Spinal cord (tissue), 10 donors: Measurements from ENCODE around the gene PEX7. TPM values are rescaled to one million over a fixed set of nuclear protein-coding genes. Genes with fewer than 3 reads are reported as not detected.
A peak's percentile ranks its signal among the peaks of the same experiment; 100 is the strongest.

Experiments
- DNase-seq, 6 donors: peaks; one replicate each; pipeline versions ENCODE4 v3.0.0 to v3.0.0-alpha.2; 2013 to 2015; ENCODE audit warnings: low spot score in 6 of 6, low read depth in 4 of 6
- H3K27ac ChIP-seq: one replicate; pipeline ENCODE4 v1.5.1; 2013; ENCODE audit warnings: low read depth, low read length, control low read depth
- H3K27me3 ChIP-seq: one replicate; pipeline ENCODE4 v1.6.1; 2013; ENCODE audit warnings: low read length; ENCODE audit not compliant: control insufficient read depth, insufficient read depth
- H3K36me3 ChIP-seq: one replicate; pipeline ENCODE4 v1.6.1; 2013; ENCODE audit warnings: low read length; ENCODE audit not compliant: control insufficient read depth, insufficient read depth
- H3K4me1 ChIP-seq: one replicate; pipeline ENCODE4 v1.6.1; 2013; ENCODE audit warnings: low read length; ENCODE audit not compliant: control insufficient read depth, insufficient read depth
- H3K4me3 ChIP-seq: one replicate; pipeline ENCODE4 v1.5.1; 2013; ENCODE audit warnings: low read depth, low read length, control low read depth
- H3K9me3 ChIP-seq: one replicate; pipeline ENCODE4 v1.6.1; 2013; ENCODE audit warnings: low read length; ENCODE audit not compliant: control insufficient read depth, insufficient read depth
- WGBS: methylation state at CpG from one replicate; pipeline ENCODE4 v1.1.5; 2013; ENCODE audit warnings: missing lambda C conversion rate; ENCODE audit not compliant: insufficient coverage; 5-methylcytosine and 5-hydroxymethylcytosine counted together
- polyA plus RNA-seq, 2 donors: library from polyadenylated mRNA; unstranded; fragments of 120-200 nt; gene quantifications; one replicate each; pipeline ENCODE4 v1.2.1, GENCODE V29; 2013; ENCODE audit not compliant: insufficient read length in 2 of 2
- total RNA-seq, 2 donors: library from RNA; depleted of rRNA in 1 of 2; stranded (reverse); fragments of 120-200 nt in 1 of 2; fragments of >200 nt in 1 of 2; gene quantifications; one replicate each; pipeline versions ENCODE4 v1.2.3 to v1.2.4, GENCODE V29; 2013 to 2014
- donor health status: healthy.

The PEX7 gene
- total and polyA plus RNA-seq, 4 donors, result 8.3 to 10.4 (median 8.8) TPM

DNA sequence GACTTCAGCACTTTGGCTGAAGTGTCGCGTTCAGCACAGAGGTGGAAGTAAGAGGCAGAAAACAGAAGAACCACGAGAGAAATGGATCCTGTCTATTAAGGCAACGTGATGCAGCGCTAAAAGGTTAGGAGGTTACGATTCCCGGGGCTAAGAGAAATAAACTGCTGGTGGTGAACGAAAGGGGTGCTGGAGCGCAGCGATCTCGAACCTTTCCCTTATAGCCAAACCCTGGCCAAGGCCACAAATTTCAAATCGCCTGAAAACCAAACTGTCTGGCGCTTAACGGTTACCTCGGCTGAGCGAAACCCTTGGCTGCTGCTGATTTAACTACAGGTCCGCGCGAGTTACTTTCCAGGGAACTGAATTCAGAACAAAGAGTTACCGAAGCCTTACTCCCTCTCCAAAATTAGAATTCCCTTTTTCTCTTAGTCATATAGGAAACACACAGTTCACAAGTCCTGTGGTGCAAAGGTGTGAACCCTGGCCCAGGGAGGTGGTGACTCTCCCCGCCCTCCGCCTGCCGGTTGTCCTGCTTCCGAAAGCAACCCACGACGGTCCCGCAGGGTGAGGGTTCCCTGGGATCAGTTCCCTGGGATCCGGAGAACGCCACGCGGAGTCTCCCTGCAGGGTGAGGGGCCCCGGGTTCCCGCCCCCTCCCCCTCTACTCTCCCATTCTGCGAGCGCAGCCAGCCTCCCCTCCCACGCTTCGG is 98.4 kb downstream of the PEX7 start:
- DNase-seq, result peak in 2 of 6 donors; percentile 36 to 55
- Histone ChIP-seq H3K4me1 (peaks cover 33% of the 10 kb centered on the region), H3K4me3 (peak overlapping the region; percentile 37), H3K9me3 (no peaks in the 10 kb centered on the region), H3K27me3 (peaks cover 64% of the 10 kb centered on the region), H3K27ac (no peak overlapping the region), H3K36me3 (no peaks in the 10 kb centered on the region)
- 1% methylated on average over 37 of the region's 37 CpGs for WGBS

DNA sequence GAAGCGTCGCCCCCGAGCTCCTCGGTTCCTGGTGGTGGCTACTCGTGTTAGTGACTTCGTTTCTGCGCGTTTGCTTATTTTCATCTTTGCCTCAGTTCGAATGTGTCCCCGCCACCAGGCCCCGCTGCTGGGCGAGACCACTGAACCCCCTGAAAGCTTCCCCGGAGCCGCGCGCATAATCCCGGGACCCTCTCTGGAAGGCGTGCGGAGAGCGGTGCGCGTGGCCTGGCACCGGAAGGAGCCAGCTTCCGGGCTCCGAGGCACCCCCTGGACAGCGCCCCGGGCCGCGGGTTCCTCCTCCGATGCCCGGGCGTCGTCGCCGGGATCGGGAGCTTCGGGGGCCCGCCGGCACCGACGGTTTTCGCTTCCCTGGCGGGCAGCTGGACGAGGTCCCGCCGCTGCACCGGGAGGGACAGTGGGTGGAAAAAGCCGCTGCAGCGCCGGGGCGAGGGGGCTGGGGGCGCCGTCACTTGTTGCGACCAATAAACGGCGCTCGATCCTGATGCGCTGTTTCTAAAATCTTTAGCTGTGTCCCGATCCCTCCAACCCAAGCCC is 99.1 kb downstream of the PEX7 start:
- H3K27ac ChIP-seq, result no peak overlapping the region
- peak overlapping the region; percentile 37 for H3K4me3 ChIP-seq
- WGBS, result under 1% methylated on average over 58 of the region's 59 CpGs
- DNase-seq, result peak in 2 of 6 donors; percentile 49 to 56
- peaks cover 64% of the 10 kb centered on the region for H3K27me3 ChIP-seq
- peaks cover 33% of the 10 kb centered on the region for H3K4me1 ChIP-seq
- H3K9me3 ChIP-seq, result no peaks in the 10 kb centered on the region
- no peaks in the 10 kb centered on the region for H3K36me3 ChIP-seq

DNA sequence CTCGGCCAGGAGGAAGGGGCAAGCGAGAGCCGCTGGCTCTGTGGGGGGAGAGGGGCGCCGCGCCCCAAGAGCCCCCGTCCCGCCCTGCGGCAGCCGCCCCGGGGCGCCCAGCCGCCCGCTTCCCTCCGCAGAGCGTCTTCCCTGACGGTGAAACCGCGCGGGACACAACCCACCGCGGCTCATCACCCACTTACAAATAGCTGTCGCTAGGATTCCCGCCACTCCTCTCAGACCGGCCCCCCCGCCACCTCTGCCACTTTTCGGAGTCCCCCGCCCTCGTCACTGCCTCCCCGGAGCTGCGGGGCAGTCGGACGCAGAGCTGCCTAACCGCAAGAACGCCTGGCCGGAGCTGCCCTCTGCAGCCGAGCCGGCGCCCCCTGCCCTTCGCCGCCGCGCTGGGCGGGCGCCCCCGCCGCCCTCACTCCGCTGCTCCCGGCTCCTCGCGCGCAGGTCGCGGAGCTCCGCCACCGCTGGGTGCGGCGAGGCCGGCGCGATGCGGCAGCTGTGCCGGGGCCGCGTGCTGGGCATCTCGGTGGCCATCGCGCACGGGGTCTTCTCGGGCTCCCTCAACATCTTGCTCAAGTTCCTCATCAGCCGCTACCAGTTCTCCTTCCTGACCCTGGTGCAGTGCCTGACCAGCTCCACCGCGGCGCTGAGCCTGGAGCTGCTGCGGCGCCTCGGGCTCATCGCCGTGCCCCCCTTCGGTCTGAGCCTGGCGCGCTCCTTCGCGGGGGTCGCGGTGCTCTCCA is 99.7 kb downstream of the PEX7 start, which contains the start of gene SLC35D3:
TSS of gene SLC35D3 (plus strand) at position 366 of the 749 bp plus-strand sequence. CDS start at position 494, 128 bp downstream.
- Histone ChIP-seq H3K9me3 (no peaks in the 10 kb centered on the region), H3K27me3 (peaks cover 63% of the 10 kb centered on the region), H3K36me3 (no peaks in the 10 kb centered on the region), H3K4me3 (peak within 1 kb of the TSS; percentile 37), H3K4me1 (peaks cover 33% of the 10 kb centered on the region), H3K27ac (no peak within 1 kb of the TSS)
- peak in 2 of 6 donors; percentile 42 to 44 for DNase-seq
- WGBS, result under 1% methylated on average over 86 of the region's 86 CpGs

DNA sequence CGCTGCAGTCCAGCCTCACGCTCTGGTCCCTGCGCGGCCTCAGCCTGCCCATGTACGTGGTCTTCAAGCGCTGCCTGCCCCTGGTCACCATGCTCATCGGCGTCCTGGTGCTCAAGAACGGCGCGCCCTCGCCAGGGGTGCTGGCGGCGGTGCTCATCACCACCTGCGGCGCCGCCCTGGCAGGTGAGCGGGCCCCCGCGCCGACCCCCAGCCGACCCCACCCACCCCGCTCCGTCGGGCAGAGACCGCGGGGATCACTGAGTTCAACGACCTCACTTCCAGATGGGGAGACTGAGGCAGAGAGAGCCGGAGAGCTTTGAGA is 100.3 kb downstream of the PEX7 start:
- H3K9me3 ChIP-seq, result no peaks in the 10 kb centered on the region
- no peak overlapping the region for H3K27ac ChIP-seq
- no peak for DNase-seq
- no peaks in the 10 kb centered on the region for H3K36me3 ChIP-seq
- H3K27me3 ChIP-seq, result peaks cover 62% of the 10 kb centered on the region
- H3K4me3 ChIP-seq, result peak overlapping the region; percentile 9
- H3K4me1 ChIP-seq, result peaks cover 33% of the 10 kb centered on the region
- WGBS, result under 1% methylated on average over 18 of the region's 29 CpGs

DNA sequence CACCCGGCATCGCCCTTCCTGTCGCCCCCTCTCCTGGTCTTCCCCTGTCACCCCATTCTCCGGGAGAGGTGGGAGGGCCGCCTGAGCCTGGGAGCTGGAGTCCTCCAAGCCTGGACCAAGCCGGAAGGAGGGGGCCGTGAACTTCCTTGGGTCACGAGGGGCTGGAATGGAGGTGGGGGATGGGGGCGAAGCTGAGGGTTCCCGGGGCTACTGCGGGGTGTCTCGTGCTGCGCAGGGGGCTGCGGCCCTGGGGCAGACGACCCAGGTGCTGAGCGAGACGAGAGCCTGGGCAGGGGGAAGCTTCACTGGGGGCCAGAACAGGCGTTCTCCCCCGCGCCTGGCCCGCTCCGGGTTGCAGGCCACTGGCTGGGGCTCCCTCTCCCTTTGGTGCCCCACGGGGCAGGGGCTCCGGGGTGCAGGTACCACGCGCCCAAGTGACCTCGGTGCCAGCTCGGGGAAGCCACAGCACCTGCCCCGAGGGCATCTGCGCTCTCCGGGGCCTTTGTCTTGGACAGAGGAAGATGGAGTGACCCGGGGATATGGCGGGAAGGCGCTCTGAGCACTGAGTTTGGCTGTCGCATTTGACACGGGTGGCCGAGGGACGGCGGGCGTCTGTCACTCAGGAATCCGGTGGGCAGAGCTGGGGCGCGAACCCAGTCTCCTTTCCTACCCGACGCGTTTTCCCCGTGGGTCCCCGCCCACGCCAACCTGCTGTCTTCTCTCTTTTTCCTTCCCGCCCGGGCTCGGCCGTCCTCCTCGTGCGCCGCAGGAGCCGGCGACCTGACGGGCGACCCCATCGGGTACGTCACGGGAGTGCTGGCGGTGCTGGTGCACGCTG is 100.9 kb downstream of the PEX7 start:
- WGBS, result 7% methylated on average over 61 of the region's 65 CpGs
- Histone ChIP-seq H3K4me1 (peaks cover 33% of the 10 kb centered on the region), H3K9me3 (no peaks in the 10 kb centered on the region), H3K27me3 (peaks cover 60% of the 10 kb centered on the region), H3K27ac (no peak overlapping the region), H3K4me3 (no peak overlapping the region), H3K36me3 (no peaks in the 10 kb centered on the region)
- peak in 2 of 6 donors; percentile 4 to 14 for DNase-seq

DNA sequence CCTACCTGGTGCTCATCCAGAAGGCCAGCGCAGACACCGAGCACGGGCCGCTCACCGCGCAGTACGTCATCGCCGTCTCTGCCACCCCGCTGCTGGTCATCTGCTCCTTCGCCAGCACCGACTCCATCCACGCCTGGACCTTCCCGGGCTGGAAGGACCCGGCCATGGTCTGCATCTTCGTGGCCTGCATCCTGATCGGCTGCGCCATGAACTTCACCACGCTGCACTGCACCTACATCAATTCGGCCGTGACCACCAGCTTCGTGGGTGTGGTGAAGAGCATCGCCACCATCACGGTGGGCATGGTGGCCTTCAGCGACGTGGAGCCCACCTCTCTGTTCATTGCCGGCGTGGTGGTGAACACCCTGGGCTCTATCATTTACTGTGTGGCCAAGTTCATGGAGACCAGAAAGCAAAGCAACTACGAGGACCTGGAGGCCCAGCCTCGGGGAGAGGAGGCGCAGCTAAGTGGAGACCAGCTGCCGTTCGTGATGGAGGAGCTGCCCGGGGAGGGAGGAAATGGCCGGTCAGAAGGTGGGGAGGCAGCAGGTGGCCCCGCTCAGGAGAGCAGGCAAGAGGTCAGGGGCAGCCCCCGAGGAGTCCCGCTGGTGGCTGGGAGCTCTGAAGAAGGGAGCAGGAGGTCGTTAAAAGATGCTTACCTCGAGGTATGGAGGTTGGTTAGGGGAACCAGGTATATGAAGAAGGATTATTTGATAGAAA is 101.7 kb downstream of the PEX7 start:
- 75% methylated on average over 38 of the region's 40 CpGs for WGBS
- no peaks in the 10 kb centered on the region for H3K36me3 ChIP-seq
- H3K4me3 ChIP-seq, result no peak overlapping the region
- H3K9me3 ChIP-seq, result no peaks in the 10 kb centered on the region
- H3K27me3 ChIP-seq, result peaks cover 53% of the 10 kb centered on the region
- no peak overlapping the region for H3K27ac ChIP-seq
- H3K4me1 ChIP-seq, result peaks cover 33% of the 10 kb centered on the region
- DNase-seq, result no peak

DNA sequence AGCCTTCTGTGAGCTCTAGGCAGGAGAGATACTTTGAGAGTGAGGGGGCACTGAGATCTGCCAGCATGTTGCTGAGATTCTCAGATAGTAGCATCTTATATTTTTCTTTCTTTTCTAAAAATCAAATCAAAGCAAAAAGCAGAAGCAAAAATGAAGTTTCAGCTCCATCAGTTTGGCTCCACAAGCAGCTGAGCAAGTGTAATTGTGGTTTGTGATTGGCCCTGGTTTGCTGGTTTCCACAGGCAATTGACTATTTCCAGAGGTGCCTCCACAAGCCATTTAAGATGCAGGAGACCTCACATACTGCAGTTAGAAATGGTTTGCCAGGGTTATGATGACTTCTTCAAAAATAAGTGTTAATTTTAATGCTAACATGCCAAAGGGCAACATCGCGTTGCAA is 104.0 kb downstream of the PEX7 start:
- H3K4me3 ChIP-seq, result no peak overlapping the region
- H3K4me1 ChIP-seq, result peaks cover 21% of the 10 kb centered on the region
- 88% methylated on average over 2 of the region's 2 CpGs for WGBS
- H3K9me3 ChIP-seq, result no peaks in the 10 kb centered on the region
- DNase-seq, result no peak
- H3K27ac ChIP-seq, result no peak overlapping the region
- peaks cover 30% of the 10 kb centered on the region for H3K27me3 ChIP-seq
- no peaks in the 10 kb centered on the region for H3K36me3 ChIP-seq

DNA sequence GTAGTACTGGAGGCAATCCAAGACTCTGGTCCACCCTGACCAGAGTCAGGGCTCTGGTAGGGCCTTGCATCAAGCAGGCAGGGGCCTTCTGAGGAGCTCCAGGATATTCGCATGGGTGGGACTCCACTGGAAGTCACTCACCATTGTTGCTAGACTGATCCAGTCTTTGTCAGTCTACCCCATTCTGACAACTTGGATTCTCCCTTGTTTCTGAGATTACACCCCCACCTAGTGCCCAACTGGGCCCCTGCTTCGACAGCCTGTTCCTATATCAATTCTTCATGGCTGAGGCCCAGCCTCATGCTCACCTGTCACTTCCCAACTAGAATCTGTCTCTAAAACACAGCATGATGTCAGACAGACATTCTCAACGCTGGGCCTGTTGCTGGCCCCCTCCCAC is 104.9 kb downstream of the PEX7 start:
- 59% methylated on average over 3 of the region's 3 CpGs for WGBS
- H3K4me1 ChIP-seq, result peaks cover 13% of the 10 kb centered on the region
- no peaks in the 10 kb centered on the region for H3K36me3 ChIP-seq
- no peaks in the 10 kb centered on the region for H3K9me3 ChIP-seq
- H3K4me3 ChIP-seq, result no peak overlapping the region
- H3K27me3 ChIP-seq, result peaks cover 23% of the 10 kb centered on the region
- H3K27ac ChIP-seq, result no peak overlapping the region
- DNase-seq, result peak in 1 of 6 donors; percentile 7

DNA sequence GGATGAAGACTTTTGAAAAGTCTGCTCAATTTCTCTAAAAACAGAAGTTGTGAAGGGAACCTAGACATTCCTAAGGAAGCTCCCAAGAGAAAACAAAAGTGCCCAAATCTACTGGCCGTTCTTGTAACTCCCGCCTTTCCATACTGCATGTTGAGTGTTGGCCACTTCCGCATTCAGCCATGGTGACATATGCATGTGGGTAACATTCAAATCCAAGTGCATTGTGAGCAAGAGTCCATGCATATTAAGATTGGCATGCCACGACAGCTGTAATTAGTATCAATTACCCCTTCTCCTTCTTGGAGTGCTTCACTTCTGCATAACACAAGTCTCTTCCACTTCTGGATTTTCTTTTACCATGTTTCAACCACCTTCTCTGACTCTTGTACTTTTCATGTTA is 108.1 kb downstream of the PEX7 start:
- no peaks in the 10 kb centered on the region for H3K36me3 ChIP-seq
- no peak overlapping the region for H3K27ac ChIP-seq
- H3K9me3 ChIP-seq, result no peaks in the 10 kb centered on the region
- 96% methylated on average over 4 of the region's 4 CpGs for WGBS
- H3K4me3 ChIP-seq, result no peak overlapping the region
- H3K27me3 ChIP-seq, result no peaks in the 10 kb centered on the region
- no peaks in the 10 kb centered on the region for H3K4me1 ChIP-seq
- no peak for DNase-seq
